Measurements from ENCODE around the gene KLF15. TPM values are rescaled to one million over a fixed set of nuclear protein-coding genes. Genes with fewer than 3 reads are reported as not detected.

Gene KLF15
- total and polyA plus RNA-seq, 2 experiments from 2014 or later, result 3.5 to 19.8 TPM

- H3K27me3 Mint-ChIP-seq (ENCODE audit: insufficient read depth, low read depth, poor library complexity), result peaks cover 19% of the 10 kb centered on the region
- TF ChIP-seq NANOG (IDR thresholded peaks at IDR 0.05; ENCODE audit: borderline replicate concordance), result no peak
- no peak for TF ChIP-seq POLR2AphosphoS5 (IDR thresholded peaks at IDR 0.05; ENCODE audit: low read depth)
- TF ChIP-seq REST (IDR thresholded peaks at IDR 0.05; ENCODE audit: unreplicated experiment), result no peak
- no peak for TF ChIP-seq JUNB (IDR thresholded peaks at IDR 0.05; ENCODE audit: unreplicated experiment)
- TF ChIP-seq EZH2 (IDR thresholded peaks at IDR 0.05; ENCODE audit: low read depth, unreplicated experiment), result no peak
- no peak for TF ChIP-seq CTCF (conservative IDR thresholded peaks at IDR 0.05; ENCODE audit: low read depth in 2 of 2)
- no peak for TF ChIP-seq ETS1 (IDR thresholded peaks at IDR 0.05)
- TF ChIP-seq STAT1 (IDR thresholded peaks at IDR 0.05; ENCODE audit: unreplicated experiment), result no peak
- TF ChIP-seq ZNF462 (CRISPR knock-in tag; IDR thresholded peaks at IDR 0.05), result no peak
- no peak for TF ChIP-seq CREB1 (CRISPR knock-in tag; IDR thresholded peaks at IDR 0.05; ENCODE audit: low read depth)
- no peak for TF ChIP-seq EZH2phosphoT487 (IDR thresholded peaks at IDR 0.05; ENCODE audit: unreplicated experiment)
- TF ChIP-seq ZNF331 (CRISPR knock-in tag; IDR thresholded peaks at IDR 0.05; ENCODE audit: low read depth), result no peak
- no peak for TF ChIP-seq ZNF114 (CRISPR knock-in tag; IDR thresholded peaks at IDR 0.05)
- H3K27me3 ChIP-seq (ENCODE audit: insufficient read depth), result no peaks in the 10 kb centered on the region
- no peaks in the 10 kb centered on the region for H3K9me3 Mint-ChIP-seq
- no peak for DNase-seq (ENCODE audit: low spot score)
- H3K4me3 Mint-ChIP-seq, result no peak overlapping the region
- no peak overlapping the region for H3K4me3 ChIP-seq
- H3K27ac Mint-ChIP-seq, result peak overlapping the region; percentile 8; the same call in 1 of the 2 replicates
- H3K36me3 ChIP-seq (ENCODE audit: insufficient read depth), result no peaks in the 10 kb centered on the region
- no peaks in the 10 kb centered on the region for H3K9me2 ChIP-seq (ENCODE audit: insufficient read depth)
- no peaks in the 10 kb centered on the region for H4K20me1 ChIP-seq (replicated peaks; ENCODE audit: insufficient read depth)
- H3K4me1 ChIP-seq (ENCODE audit: insufficient read depth), result no peaks in the 10 kb centered on the region
- no peaks in the 10 kb centered on the region for H3K79me2 ChIP-seq (replicated peaks; ENCODE audit: insufficient read depth)
- ATAC-seq, result no peak
- no peak overlapping the region for H2AFZ ChIP-seq
- peaks cover 3% of the 10 kb centered on the region for H3K4me1 Mint-ChIP-seq
- H3K36me3 Mint-ChIP-seq (ENCODE audit: low read depth), result peaks cover 7% of the 10 kb centered on the region; the same call in 2 of the 3 replicates
- H3F3A ChIP-seq (replicated peaks; ENCODE audit: low read depth), result no peaks in the 10 kb centered on the region
- no peak overlapping the region for H3K27ac ChIP-seq (ENCODE audit: low read depth)
- no peak overlapping the region for H3K4me2 ChIP-seq
Measured at GRCh38 chr3:126340943-126341754, 16.1 kb downstream of the KLF15 start.
